ENCODE data around the gene ANXA4.

- peak; percentile 85 to 92 for TF ChIP-seq POLR2A (IDR thresholded peaks at IDR 0.05; ENCODE audit: insufficient read depth in 1 of 2, low read depth in 2 of 2, low read length in 2 of 2)
- TF ChIP-seq HDAC6 (IDR thresholded peaks at IDR 0.05; ENCODE audit: low read depth, low read length) = no peak; the same call in 1 of the 2 replicates
Observed at GRCh38 chr2:69741575-69742321, at the start of gene ANXA4.

All from HepG2 (cell line).